Measurements from ENCODE around the gene PCDHGA9.
"Not testable (repeated sequence)": the region's sequence is repeated elsewhere in the genome, so short reads cannot be mapped to it uniquely, and the experiment has no call there.

Gene PCDHGA9

DNA sequence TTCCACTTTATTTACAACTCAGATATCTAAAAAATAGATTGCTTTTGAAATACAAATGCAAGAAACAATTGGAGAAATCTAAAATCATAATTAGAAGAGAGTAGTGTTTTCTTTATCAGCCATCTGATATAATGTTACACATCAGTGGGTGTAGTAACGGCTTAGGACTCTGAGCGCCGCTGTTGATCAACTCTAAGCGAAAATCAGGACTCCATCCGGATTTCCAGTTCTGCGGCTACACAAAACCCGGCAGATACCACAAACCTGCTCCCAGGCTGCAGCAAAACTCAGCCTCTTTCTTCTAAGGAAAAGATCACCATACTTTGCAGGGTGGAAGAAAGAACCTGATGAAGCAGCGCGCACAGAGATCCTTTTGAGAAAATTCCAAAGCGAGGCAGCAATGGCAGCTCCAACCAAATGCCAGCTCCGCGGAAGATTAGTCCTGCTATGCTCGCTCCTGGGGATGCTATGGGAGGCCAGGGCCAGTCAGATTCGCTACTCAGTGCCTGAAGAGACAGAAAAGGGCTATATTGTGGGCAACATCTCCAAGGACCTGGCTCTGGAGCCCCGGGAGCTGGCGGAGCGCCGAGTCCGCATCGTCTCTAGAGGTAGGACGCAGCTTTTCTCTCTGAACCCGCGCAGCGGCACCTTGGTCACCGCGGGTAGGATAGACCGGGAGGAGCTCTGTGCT lies at the start of gene PCDHGA9:
TSS of gene PCDHGA9 (plus strand) at position 226 of the 691 bp plus-strand sequence. CDS start at position 401, 175 bp downstream.
- DNase-seq, result no peak

- no peak for DNase-seq
Measured at GRCh38 chr5:141354900-141355469, 47.6 kb upstream of the PCDHGA9 start, which contains the start of gene PCDHGA4. PCDHGA4 (plus strand) TSS chr5:141355021; CDS start chr5:141355108, 87 bp downstream.

GRCh38 chr5:141355641-141356040 lies 46.9 kb upstream of the PCDHGA9 start:
- no peak for DNase-seq

DNA sequence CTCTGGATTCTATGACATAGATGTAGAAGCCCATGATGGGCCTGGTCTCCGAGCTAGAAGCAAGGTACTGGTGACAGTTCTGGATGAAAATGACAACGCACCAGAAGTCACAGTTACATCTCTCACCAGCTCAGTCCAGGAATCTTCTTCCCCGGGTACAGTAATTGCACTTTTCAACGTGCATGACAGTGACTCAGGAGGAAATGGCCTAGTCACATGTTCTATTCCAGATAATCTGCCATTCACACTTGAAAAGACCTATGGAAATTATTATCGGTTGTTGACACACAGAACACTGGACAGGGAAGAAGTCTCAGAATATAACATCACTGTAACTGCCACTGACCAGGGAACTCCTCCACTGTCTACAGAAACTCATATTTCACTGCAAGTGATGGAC lies 46.4 kb upstream of the PCDHGA9 start:
- no peak for DNase-seq

DNA sequence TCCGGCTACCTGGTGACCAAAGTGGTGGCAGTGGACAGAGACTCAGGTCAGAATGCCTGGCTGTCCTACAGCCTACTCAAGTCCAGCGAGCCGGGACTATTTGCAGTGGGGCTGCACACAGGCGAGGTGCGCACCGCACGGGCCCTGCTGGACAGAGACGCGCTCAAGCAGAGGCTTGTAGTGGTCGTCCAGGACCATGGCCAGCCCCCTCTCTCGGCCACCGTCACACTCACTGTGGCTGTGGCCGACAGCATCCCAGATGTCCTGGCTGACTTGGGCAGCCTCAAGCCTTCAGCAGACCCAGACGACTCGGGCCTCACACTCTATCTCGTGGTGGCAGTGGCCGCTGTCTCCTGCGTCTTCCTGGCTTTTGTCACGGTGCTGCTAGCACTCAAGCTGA lies 45.6 kb upstream of the PCDHGA9 start:
- no peak for DNase-seq

GRCh38 chr5:141359790-141360426 lies 42.7 kb upstream of the PCDHGA9 start, which contains the start of gene PCDHGB2:
PCDHGB2 (plus strand) TSS chr5:141359994; CDS start chr5:141360136, 142 bp downstream.
- no peak for DNase-seq

- no peak for DNase-seq
Measured at GRCh38 chr5:141360685-141361084, 41.9 kb upstream of the PCDHGA9 start.

- DNase-seq, result no peak
Measured at GRCh38 chr5:141362719-141363118, 39.9 kb upstream of the PCDHGA9 start.

- DNase-seq, result no peak
Measured at GRCh38 chr5:141363952-141364660, 38.5 kb upstream of the PCDHGA9 start, which contains the start of gene PCDHGA5. PCDHGA5 (plus strand) TSS chr5:141364162; CDS start chr5:141364331, 169 bp downstream.

DNA sequence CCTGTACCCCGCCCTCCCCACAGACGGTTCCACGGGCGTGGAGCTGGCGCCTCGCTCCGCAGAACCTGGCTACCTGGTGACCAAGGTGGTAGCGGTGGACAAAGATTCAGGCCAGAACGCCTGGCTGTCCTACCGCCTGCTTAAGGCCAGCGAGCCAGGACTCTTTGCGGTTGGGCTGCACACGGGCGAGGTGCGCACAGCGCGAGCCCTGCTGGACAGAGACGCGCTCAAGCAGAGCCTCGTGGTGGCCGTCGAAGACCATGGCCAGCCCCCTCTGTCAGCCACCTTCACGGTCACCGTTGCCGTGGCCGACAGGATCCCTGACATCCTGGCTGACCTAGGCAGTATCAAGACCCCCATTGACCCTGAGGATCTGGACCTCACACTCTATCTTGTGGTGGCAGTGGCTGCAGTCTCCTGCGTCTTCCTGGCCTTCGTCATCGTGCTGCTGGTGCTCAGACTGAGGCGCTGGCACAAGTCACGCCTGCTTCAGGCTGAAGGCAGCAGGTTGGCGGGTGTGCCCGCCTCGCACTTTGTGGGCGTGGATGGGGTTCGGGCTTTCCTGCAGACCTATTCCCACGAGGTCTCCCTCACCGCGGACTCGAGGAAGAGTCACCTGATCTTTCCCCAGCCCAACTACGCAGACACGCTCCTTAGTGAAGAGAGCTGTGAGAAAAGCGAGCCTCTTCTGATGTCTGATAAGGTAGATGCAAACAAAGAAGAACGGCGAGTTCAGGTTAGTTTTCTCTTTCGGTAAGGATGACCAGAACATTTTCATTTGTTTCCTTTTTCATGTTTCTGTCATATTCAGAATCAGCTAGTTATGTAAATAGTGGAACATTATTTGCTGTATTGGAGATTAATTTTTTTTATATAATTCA lies 36.3 kb upstream of the PCDHGA9 start:
- DNase-seq, result no peak

DNA sequence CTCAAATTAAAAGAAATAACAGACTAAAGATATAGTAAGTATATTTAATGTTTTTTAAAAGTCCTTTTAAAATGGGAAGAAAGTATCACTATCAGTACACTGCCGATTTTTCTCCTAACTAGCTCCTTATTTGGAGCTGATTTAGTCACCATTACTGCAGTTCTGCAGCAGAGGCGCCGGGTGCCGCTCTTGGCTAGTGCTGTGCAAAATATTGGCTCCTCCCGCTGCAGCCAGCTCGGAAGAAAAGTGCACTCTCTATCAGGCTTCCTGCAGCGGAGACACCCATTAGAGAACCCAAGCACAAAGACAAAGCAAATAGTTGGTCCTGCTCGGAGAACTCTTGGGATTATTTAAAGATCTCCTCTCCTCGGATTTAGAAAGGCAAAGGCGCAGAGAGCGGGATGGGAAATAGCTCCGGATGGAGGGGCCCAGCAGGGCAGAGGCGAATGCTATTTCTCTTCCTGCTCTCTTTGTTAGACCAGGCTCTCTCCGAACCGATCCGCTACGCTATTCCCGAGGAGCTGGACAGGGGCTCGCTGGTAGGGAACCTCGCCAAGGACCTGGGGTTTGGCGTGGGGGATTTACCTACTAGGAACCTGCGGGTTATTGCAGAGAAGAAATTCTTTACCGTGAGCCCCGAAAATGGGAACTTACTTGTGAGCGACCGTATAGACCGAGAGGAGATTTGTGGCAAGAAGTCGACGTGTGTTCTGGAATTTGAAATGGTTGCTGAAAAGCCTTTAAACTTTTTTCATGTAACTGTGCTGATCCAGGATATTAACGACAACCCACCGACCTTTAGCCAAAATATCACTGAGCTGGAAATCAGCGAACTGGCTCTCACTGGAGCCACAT lies 32.4 kb upstream of the PCDHGA9 start, which contains the start of gene PCDHGB3:
TSS of gene PCDHGB3 (plus strand) at position 249 of the 855 bp plus-strand sequence. CDS start at position 402, 153 bp downstream.
- no peak for DNase-seq

DNA sequence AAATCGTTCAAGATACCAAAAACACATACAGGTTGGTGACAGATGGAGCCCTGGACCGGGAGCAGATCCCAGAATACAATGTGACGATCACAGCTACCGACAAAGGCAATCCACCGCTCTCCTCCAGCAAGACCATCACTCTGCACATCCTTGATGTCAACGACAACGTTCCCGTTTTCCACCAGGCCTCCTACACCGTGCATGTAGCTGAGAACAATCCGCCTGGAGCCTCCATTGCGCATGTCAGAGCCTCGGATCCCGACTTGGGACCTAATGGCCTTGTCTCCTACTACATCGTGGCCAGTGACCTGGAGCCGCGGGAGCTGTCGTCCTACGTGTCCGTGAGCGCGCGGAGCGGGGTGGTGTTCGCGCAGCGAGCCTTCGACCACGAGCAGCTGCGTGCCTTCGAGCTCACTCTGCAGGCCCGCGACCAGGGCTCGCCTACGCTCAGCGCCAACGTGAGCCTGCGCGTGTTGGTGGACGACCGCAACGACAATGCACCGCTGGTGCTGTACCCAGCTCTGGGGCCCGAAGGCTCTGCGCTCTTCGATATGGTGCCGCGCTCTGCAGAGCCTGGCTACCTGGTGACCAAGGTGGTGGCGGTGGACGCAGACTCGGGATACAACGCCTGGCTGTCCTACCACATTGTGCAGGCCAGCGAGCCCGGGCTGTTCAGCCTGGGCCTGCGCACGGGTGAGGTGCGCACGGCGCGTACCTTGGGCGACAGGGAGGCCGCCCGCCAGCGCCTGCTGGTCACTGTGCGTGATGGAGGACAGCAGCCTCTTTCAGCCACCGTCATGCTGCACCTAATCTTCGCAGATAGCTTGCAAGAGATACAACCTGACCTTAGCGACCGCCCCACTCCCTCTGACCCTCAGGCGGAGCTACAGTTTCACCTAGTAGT lies 30.8 kb upstream of the PCDHGA9 start:
- DNase-seq, result no peak

DNA sequence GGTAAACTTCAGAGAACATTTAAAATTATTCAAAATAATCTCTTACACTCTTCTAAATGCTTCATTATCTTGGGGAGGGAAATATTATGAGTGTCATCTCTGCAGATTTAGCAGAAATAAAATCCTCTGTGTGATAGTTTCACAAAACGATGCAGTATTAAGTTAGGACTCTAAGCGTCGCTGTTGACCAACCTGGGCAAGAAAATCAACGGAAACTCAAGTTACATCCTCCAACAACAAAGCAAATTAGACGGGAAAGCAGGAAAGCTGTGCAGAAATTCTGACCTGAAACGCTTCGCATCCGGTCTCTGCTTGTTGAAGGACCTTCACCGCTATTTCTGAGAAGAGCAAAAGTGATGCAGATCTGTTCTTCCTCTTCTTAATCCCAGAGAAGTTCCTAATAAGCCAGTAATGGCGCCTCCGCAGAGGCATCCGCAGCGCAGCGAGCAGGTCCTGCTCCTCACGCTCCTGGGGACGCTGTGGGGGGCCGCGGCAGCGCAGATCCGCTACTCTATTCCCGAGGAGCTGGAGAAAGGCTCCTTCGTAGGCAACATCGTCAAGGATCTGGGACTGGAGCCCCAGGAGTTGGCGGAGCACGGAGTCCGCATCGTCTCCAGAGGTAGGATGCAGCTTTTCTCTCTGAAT lies 28.8 kb upstream of the PCDHGA9 start, which contains the start of gene PCDHGA6:
TSS of gene PCDHGA6 (plus strand) at position 219 of the 645 bp plus-strand sequence. CDS start at position 412, 193 bp downstream.
- DNase-seq, result no peak

DNA sequence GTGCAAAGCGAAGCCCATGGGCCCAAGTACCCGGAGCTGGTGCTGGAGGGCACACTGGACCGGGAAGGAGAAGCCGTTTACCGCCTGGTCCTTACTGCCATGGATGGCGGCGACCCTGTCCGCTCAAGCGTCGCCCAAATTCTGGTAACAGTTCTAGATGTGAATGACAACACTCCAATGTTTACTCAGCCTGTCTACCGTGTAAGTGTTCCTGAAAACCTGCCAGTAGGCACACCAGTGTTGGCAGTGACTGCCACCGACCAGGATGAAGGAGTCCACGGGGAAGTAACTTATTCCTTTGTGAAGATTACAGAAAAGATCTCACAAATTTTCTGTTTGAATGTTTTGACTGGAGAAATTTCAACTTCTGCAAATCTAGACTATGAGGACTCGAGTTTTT lies 28.0 kb upstream of the PCDHGA9 start:
- DNase-seq, result no peak

GRCh38 chr5:141375444-141376155 lies 27.0 kb upstream of the PCDHGA9 start:
- DNase-seq, result not testable (repeated sequence)

- no peak for DNase-seq
Measured at GRCh38 chr5:141382469-141383294, 19.9 kb upstream of the PCDHGA9 start, which contains the start of gene PCDHGA7. PCDHGA7 (plus strand) TSS chr5:141382742; CDS start chr5:141382900, 158 bp downstream.

DNA sequence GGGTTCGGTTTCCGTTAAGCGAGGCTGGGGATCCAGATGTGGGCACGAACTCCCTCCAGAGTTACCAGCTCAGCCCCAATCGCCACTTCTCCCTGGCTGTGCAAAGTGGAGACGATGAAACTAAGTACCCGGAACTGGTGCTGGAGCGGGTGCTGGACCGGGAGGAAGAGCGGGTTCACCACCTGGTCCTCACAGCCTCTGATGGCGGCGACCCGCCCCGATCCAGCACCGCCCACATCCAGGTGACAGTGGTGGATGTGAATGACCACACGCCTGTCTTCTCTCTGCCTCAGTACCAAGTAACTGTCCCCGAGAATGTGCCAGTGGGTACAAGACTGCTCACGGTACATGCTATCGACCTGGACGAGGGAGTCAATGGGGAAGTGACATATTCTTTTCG lies 19.2 kb upstream of the PCDHGA9 start:
- no peak for DNase-seq
